Measurements from ENCODE around the gene LIPT2.

LIPT2 gene

GRCh38 chr11:74507582-74507981 is 14.1 kb upstream of the LIPT2 start:
- Histone ChIP-seq H3K4me3 (ENCODE audit: low read length) (no peak overlapping the region), H3K36me3 (ENCODE audit: control insufficient read depth, low read length) (no peaks in the 10 kb centered on the region), H3K9me2 (replicated peaks; ENCODE audit: control insufficient read depth, low read length) (no peaks in the 10 kb centered on the region), H3K4me2 (ENCODE audit: low read length) (no peak overlapping the region), H3K27ac (ENCODE audit: low read depth, low read length) (no peak overlapping the region), H3K79me2 (ENCODE audit: control insufficient read depth, low read length) (no peaks in the 10 kb centered on the region), H3F3A (ENCODE audit: control insufficient read depth, insufficient read depth) (no peaks in the 10 kb centered on the region), H3K27me3 (ENCODE audit: control insufficient read depth, low read length) (no peaks in the 10 kb centered on the region), H3K9me3 (ENCODE audit: control insufficient read depth, insufficient read depth, low read length) (peaks cover 2% of the 10 kb centered on the region; the same call in 1 of the 2 replicates), H4K20me1 (ENCODE audit: control insufficient read depth, insufficient read depth, low read depth, low read length) (no peaks in the 10 kb centered on the region), H3K4me1 (ENCODE audit: control insufficient read depth, low read length) (no peaks in the 10 kb centered on the region)
- TF ChIP-seq EZH2phosphoT487 (IDR thresholded peaks at IDR 0.05; ENCODE audit: borderline replicate concordance, low read length): no peak
- TF ChIP-seq CTCF (IDR thresholded peaks at IDR 0.05; ENCODE audit: low read depth, low read length, poor library complexity, severe bottlenecking): no peak

- Histone ChIP-seq H3K4me1 (ENCODE audit: control insufficient read depth, low read length) (no peaks in the 10 kb centered on the region), H3K4me3 (ENCODE audit: low read length) (no peak overlapping the region), H3K27ac (ENCODE audit: low read depth, low read length) (no peak overlapping the region), H3K36me3 (ENCODE audit: control insufficient read depth, low read length) (no peaks in the 10 kb centered on the region), H3K9me2 (replicated peaks; ENCODE audit: control insufficient read depth, low read length) (no peaks in the 10 kb centered on the region), H3K4me2 (ENCODE audit: low read length) (no peak overlapping the region), H3K9me3 (ENCODE audit: control insufficient read depth, insufficient read depth, low read length) (peaks cover 5% of the 10 kb centered on the region; the same call in 1 of the 2 replicates), H3K79me2 (ENCODE audit: control insufficient read depth, low read length) (no peaks in the 10 kb centered on the region), H4K20me1 (ENCODE audit: control insufficient read depth, insufficient read depth, low read depth, low read length) (no peaks in the 10 kb centered on the region), H3F3A (ENCODE audit: control insufficient read depth, insufficient read depth) (no peaks in the 10 kb centered on the region), H3K27me3 (ENCODE audit: control insufficient read depth, low read length) (no peaks in the 10 kb centered on the region)
- TF ChIP-seq EZH2phosphoT487 (IDR thresholded peaks at IDR 0.05; ENCODE audit: borderline replicate concordance, low read length) (no peak), CTCF (IDR thresholded peaks at IDR 0.05; ENCODE audit: low read depth, low read length, poor library complexity, severe bottlenecking) (no peak)
Measured at GRCh38 chr11:74506823-74507222, 13.3 kb upstream of the LIPT2 start.

GRCh38 chr11:74505911-74506310 is 12.4 kb upstream of the LIPT2 start:
- H4K20me1 ChIP-seq (ENCODE audit: control insufficient read depth, insufficient read depth, low read depth, low read length): no peaks in the 10 kb centered on the region
- no peak for TF ChIP-seq CTCF (IDR thresholded peaks at IDR 0.05; ENCODE audit: low read depth, low read length, poor library complexity, severe bottlenecking)
- no peak for TF ChIP-seq EZH2phosphoT487 (IDR thresholded peaks at IDR 0.05; ENCODE audit: borderline replicate concordance, low read length)
- peaks cover 5% of the 10 kb centered on the region; the same call in 1 of the 2 replicates for H3K9me3 ChIP-seq (ENCODE audit: control insufficient read depth, insufficient read depth, low read length)
- H3K9me2 ChIP-seq (replicated peaks; ENCODE audit: control insufficient read depth, low read length): no peaks in the 10 kb centered on the region
- no peaks in the 10 kb centered on the region for H3K4me1 ChIP-seq (ENCODE audit: control insufficient read depth, low read length)
- no peaks in the 10 kb centered on the region for H3K27me3 ChIP-seq (ENCODE audit: control insufficient read depth, low read length)
- H3K4me2 ChIP-seq (ENCODE audit: low read length): no peak overlapping the region
- H3K27ac ChIP-seq (ENCODE audit: low read depth, low read length): no peak overlapping the region
- H3K4me3 ChIP-seq (ENCODE audit: low read length): no peak overlapping the region
- no peaks in the 10 kb centered on the region for H3K79me2 ChIP-seq (ENCODE audit: control insufficient read depth, low read length)
- H3K36me3 ChIP-seq (ENCODE audit: control insufficient read depth, low read length): no peaks in the 10 kb centered on the region
- no peaks in the 10 kb centered on the region for H3F3A ChIP-seq (ENCODE audit: control insufficient read depth, insufficient read depth)
